Stomach (tissue), 4 donors: Measurements from ENCODE around the gene RIOX2.

Experiments used
- CTCF ChIP-seq, 7 experiments: fragments of 450-650 bp in 4 of 7; fragments of 200-600 bp in 3 of 7; sonication (generic) in 3 of 7; IDR thresholded peaks; one replicate each; pipeline ENCODE4 v1.5.1; 2016 to 2019; ENCODE audit warnings: antibody characterized with exemption in 7 of 7, control low read depth in 2 of 7, mild to moderate bottlenecking in 1 of 7
- EP300 ChIP-seq: sonication (generic); formaldehyde crosslinking; IDR thresholded peaks from one replicate; pipeline ENCODE4 v1.6.1; 2017; ENCODE audit warnings: antibody characterized with exemption
- POLR2A ChIP-seq, 4 donors: fragments of 450-650 bp; IDR thresholded peaks; one replicate each; pipeline ENCODE4 v1.6.1; 2016; ENCODE audit warnings: antibody characterized with exemption in 4 of 4, control low read depth in 2 of 4, mild to moderate bottlenecking in 1 of 4, moderate library complexity in 1 of 4
- POLR2AphosphoS5 ChIP-seq, 3 donors: sonication (generic); formaldehyde crosslinking; IDR thresholded peaks; one replicate each; pipeline ENCODE4 v1.6.1; 2016; ENCODE audit warnings: antibody characterized with exemption in 3 of 3

GRCh38 chr3:97979610-97980009, 7.4 kb upstream of the RIOX2 start:
- TF ChIP-seq CTCF (IDR thresholded peaks at IDR 0.05) (no peak), POLR2AphosphoS5 (IDR thresholded peaks at IDR 0.05) (no peak), POLR2A (IDR thresholded peaks at IDR 0.05) (no peak), EP300 (no peak)
